ENCODE measurements around the gene DLX3.
A peak's percentile ranks its signal among the peaks of the same experiment; 100 is the strongest.

Gene DLX3

DNA sequence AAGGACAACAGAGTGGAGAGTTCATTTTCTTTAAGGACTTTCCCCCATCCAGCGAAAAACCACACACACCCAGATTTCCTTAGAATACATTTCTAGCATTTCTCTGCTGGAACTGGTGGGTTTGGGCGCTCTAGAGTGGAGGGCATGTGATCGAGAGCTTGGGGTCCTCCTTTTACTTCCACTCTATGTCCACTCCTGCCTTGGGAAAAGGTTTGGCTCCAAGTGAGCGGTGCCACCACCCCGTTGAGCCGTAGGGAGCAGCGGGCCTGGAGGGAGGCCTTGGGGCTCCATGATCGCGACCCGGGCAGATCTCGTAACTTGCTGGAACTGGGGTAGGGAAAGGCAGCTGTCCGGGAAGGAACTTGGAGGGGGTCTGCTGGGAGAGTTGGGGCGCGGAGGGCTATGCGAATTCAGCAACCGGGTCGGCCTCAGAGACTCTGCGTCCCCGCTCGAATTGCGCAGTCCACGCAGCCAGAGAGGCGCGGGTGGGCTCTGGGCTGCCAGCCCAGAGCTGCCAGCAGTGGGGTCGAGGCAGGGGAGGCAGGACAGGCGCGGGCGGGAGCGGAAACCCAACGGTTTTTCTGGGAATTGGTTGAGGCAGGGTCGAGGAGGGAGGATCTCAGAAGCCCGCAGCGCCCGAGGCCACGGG, 23.7 kb downstream of the DLX3 start:
- DNase-seq: no peak

DNA sequence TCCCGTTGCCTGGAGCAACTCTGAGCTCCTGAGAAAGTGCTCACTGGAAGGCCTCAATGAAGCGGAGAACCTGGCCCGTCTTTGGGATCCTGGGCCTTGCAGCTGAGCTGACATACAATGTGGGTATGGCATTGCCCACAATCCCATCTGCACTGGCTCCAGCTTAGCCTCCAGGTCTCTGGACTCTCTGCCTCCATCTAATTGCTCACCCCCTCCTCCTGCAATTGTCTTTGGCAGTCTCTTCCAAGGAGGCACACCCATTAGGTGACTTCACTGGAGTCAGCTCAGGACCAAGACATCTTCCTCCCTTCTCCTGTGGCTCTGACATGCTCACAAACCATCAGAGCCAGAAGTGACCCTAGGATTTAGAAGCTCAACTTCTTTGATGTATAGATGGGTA, 24.5 kb downstream of the DLX3 start:
- no peak for DNase-seq

DNA sequence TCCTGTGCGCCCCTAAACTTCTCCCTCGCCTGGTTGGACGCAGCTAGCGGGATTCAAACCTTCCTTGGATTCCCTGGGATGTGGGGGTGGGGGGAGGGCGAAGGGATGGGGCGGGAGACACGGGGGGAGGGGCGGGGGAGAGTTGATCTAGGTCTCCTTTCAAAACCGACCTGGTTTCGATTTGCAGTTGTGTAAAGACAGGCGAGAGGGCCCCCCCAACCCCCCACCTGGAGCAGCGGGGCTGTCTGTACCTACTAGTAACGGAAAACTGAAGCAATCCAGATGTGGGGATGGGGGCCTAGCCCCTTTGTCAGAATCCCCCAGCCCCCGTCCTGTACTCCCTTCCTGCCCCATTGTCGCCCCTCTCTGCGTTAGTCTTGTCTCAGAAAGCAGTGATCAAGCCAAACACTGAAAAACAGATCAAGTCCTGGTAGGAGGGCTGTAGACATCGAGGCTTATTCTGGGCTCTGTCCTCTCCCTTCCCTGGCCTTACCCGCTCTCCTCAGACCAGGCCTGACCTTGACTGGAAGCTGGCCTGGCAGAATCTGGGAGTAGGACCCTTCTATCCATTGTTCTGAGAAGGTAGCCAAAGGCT, 25.1 kb downstream of the DLX3 start:
- no peak for DNase-seq

DNA sequence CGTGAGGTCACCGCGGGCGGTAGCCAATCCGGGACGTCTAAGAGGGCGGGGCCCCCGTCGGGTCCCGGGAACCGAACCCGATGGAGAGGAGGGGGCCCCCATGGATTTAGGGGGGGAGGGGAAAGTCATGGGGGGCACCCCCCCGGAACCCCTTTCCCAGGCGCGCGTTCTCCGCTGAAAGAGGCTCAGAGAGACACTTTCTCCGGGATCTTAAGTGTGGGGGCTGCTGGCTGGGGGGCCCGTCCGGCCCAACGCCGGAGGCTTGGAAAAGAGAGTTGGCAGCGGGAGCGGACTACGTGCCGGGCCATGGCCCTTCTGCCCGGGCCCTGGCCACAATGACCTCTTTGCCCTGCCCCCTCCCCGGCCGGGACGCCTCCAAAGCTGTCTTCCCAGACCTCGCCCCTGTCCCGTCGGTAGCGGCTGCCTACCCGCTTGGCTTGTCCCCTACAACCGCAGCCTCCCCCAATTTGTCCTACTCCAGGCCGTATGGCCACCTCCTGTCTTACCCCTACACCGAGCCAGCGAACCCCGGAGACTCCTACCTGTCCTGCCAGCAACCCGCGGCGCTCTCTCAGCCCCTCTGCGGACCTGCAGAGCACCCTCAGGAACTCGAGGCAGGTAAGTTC, 25.8 kb downstream of the DLX3 start, which contains the start of gene DLX4:
Gene DLX4 (plus strand): TSS at position 57 of the 626 bp plus-strand sequence. CDS start 279 bp downstream, at position 336.
- DNase-seq: no peak

DNA sequence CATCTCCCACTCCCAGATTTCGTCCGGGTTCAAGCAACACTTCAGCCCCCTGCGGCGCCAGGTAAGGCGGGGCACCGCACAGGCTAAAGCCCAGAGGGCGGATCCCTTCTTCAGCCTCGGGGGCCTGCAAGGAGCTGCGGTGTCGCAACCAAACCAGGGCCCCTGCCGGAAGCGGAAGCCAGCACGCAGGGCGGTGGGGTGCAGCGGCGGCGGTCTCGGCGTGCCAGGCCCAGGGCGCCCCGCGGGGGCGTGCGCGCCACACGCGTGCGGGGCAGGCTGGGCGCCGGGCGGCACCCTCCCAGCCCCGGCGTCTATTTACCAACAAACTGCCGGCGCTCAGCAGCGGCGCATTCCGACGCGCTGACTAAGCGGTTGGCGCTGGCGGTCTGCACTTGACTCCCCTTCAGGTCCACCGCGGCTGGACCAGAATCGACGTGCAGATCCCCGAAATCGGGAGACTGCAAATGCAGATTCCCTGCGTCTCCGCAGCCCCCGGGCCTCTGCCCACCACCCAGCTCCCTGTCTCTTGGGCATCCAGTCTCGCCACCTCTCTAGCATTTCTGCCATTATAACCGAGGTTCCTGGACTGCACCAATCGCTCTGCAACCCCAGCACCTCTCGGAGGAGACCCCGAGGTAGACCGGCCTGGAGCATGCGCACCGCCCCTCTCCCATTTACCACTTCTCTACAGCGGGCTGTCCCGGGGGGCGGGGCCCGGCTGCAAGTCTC, 26.5 kb downstream of the DLX3 start:
- peak; percentile 83 for DNase-seq

DNA sequence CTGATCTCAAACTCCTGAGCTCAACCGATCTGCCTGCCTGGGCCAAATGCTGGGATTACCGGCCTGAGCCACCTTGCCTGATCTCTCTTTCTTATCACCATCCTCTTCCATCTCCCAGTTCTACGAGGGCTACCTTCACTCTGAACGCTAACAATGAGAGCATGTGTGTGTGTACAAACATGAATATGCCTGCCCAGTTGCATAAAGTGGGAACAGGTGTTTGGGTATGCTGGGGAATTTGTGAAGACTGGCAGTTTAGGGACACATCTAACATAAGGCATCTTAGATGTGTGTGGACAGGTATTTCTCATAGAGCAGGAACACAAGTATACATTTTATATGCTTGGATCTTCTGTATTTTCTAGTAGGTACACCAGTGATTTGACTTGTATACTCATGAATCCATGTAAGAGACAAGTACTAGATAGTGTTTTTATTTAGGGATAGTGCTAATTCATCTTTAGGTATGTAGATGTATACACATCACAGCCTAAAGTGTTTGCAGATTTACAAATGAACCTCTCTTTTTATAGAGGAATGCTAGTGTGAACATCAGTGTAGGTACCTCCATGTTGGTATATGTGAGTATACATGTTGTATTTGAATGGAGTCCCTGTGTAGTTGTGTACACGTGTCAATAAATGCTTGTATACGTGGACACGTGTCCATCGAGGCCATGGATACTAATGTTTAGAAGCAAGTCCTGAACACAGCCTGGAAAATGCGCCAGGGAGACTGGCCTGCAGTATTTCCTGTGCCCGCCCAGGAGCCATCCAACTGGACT, 27.2 kb downstream of the DLX3 start:
- DNase-seq: no peak

DNA sequence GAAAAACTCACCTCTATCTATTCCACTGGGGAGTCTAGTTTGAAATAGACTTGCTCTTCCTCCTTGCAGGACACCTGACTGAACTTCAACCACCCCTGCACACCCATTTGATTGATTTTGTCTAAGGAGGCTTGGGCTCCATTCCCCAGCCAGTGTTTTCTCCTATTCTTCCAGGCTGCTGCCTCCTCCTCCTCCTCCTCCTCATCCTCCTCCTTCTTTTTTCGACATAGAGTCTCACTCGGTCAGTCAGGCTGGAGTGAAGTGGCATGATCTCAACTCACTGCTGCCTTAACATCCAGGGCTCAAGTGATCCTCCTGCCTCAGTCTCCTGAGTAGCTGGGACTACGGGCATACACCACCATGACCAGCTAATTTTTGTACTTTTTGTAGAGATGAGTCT, 27.8 kb downstream of the DLX3 start:
- no peak for DNase-seq

DNA sequence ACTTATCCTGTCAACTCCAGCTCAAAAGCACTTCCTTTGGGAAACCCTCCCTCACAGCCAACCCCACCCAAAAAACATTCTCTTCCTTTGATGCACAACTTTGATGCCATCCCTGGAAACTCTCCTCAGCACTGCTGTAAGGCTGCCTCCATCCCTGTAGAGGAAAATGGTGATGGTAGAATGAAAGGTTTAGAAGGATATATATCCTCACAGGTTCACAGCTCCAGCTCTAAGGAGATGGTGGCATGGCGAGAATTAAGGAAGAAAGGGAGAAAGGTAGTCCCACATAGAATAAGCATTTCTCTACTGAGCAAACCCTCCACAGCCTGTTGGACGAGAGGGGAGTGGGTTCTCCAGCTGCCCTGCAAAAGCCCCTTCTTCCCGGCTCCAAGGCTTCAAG, 28.3 kb downstream of the DLX3 start:
- DNase-seq: no peak

DNA sequence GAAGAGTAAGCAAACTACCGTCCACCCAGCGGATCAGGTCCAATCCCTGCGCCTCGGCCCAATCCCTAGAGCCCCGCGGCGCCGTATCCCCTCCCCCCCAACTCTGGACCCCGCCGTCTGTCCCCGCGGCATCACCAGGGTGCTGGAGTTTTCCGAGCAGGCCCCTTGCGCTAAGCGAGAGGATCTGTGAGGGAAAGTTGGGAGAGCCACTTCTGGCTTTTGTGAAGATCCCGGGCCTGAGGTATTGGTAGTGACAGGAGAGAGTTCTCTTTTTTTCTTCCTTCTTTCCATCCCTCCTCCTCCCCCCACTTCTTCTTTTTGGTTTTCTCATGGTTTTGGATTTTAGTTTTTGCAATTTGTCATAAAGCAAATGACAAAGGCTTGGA, 29.5 kb downstream of the DLX3 start:
- DNase-seq: no peak

DNA sequence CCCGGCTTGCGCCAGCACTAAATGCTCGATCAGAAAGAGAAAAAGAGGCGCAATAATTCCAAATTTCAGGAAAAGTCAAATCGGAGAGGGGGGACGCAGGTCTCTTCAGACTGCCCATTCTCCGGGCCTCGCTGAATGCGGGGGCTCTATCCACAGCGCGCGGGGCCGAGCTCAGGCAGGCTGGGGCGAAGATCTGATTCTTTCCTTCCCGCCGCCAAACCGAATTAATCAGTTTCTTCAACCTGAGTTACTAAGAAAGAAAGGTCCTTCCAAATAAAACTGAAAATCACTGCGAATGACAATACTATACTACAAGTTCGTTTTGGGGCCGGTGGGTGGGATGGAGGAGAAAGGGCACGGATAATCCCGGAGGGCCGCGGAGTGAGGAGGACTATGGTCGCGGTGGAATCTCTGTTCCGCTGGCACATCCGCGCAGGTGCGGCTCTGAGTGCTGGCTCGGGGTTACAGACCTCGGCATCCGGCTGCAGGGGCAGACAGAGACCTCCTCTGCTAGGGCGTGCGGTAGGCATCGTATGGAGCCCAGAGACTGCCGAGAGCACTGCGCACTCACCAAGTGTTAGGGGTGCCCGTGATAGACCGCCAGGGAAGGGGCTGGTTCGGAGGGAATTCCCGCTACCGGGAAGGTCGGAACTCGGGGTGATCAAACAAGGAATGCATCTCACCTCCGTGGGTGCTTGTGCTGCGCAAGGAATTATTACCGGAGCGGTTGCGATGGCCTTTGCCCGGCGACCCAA, 30.1 kb downstream of the DLX3 start:
- peak; percentile 70 for DNase-seq

DNA sequence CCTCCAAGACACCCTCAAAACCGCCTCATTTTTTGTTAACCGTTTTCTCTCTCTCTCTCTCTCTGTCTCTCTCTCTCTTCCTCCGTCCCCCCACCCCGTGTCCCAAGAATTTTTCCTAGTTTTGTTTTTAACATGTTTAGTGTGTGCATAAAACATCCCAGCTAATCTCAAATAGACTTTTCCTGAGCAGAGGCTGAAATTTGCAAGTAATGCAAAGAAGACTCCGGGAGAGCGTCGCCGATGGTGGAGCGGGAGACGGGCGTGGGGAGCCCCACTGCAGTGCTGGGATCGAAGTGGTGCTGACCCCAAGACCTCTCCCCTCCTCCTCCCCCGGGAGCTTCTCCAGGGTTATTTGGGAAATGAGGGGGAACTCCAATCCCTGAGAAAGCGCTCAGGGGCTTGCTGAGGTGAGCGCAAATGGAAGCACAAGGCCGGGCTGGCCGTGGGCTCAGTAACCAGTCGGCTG, 30.7 kb downstream of the DLX3 start:
- peak; percentile 73 for DNase-seq

DNA sequence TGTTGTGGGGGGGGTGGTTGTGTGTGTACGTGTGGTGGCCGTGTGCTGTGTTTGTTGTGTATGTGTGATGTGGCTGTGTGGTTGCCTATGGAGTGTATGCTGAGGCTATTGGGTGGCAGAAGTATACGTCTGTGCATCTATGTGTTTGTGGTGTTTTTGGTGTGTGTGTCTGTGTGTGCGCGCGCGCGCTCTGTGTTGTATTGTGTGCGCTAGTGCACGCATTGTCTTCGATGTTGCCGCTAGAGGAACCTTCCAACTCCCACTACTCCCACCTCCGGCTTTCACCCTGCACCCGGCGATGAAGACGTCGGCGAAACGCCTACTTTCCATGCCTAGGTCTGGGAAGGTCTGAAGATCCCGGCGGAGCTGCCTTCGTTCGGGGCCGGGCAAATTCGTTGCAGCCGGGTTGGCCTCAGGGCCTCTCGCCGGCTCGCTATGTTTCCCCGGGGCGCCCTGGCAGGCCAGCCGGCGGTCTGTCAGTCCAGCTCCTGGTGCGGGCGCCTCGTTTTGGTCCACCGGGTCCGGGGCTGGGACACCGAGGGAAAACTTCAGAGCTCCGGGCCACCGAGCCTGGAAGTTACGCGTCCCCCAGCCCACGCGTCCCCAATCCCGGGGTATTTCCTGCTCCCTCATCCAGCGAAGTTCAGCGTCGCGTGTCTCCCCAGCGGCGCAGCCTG, 31.3 kb downstream of the DLX3 start:
- DNase-seq: peak; percentile 74

DNA sequence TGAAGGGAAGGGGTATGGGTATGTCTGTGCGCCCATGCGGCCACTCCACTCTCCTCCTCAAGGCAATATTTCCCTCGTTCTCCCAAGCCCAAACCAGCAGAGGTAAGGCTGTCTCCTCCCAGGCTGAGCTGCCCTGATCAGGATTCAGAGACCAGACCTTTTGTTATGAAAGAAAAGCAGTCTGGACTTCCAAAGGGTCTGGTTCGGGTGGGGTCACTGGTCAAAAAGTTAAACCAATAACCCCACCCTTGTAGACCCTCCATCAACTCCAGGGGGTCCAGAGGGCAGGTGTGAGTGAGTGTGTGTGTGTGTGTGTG, 31.8 kb downstream of the DLX3 start:
- DNase-seq: no peak

DNA sequence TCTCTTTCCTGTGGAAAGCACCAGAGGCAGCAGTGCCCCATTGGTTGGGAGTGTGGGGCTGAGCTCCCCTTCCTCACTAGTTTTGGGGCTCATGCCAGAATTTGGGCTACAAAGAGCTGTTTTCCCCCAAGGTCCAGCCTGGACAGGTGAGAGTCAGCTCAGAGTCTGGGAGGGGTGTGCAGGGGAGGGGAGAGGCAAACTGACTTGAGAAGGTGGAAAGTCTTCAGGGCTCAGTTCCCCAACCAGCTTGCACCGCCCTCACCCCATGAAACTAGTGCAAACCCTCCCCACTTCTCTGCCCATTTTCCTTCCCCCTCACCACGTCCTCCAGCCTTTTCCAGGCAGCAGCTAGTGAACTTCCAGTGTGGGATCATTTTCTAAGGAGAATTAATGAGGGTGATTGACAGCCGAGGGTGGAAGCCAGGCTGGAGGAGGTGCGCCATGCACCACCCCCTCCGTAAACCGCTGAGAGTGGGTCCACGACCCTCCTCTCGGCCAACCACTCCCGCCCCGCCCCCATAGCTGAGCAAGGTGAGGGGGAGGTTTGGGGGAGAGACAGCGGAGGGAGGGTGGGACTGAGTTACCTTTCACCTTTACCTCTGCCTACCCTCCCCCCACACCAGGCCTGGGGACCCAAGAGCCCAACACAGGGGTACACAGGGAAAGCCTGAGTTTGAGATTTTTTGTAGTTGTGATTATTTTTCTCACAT, 32.3 kb downstream of the DLX3 start:
- DNase-seq: no peak

DNA sequence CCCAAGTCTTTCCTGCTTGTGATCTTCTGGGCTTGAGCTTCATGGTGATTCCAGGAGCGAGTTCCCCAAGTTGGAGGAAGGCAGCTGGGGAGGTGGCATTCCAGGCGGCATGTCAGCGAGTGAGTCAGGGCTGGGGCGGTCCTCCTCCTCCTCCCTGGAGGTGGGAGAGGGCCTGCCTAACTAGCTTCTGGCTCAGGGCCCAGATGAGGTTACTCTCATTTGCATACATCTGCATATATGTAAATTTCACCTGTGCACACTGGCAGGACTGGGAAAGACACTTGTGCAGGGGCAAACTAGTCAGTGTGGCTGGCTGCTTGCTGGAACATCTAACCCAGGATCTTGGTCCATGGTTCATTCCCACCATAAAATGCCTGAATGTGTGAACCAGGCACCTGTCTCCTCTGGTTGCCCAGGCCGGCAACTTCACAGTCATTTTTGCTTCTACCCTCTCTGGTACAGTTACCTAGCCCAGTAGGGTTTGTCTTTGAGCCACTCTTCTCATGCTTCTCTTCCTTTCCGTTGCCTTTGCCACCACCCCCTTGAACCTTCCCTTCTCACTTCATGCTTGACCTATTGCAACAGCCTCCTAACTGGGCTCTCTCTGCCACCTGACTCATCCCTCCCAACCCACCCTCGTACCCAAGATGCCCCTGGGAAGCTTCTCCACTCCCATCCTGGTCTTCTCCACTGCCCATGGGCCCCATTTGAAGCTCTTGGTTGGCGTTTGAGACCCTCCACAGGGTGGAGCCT, 35.7 kb downstream of the DLX3 start:
- DNase-seq: no peak

DNA sequence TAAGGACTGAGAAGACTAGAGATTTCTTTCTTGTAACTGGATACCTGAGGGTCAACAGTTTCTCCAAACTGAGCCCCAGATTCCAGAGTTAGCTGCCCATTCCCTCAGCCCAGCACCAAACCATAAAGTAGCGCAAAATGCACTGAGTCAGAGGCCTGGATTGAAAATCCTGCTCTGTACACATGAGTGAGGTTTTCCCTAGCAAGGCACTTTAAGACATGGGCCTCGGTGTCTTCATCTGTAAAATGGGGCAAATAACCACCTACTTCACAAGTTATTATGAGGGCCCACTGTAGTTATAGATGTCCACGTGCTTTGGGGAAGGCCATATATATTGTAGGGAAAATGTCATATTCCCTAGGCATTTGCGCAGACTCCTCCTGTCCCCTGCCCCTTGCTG, 36.3 kb downstream of the DLX3 start:
- no peak for DNase-seq

DNA sequence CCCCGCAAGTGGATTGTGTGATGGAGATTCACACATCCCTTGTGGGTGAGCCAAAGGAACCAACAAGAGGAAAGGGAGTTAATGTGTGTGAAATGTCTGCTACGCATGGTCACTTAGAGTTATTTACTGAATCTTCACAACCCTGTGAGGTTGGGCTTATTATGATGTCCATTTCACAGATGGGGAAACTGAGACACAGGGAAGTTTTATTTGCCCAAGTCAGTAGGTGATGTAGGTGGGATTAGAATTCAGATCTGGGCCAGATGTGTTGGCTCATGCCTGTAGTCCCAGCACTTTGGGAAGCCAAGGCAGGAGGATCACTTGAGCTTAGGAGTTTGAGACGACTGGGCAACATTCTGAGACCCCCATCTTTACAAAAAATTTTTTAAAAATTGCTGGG, 37.7 kb downstream of the DLX3 start:
- DNase-seq: no peak

DNA sequence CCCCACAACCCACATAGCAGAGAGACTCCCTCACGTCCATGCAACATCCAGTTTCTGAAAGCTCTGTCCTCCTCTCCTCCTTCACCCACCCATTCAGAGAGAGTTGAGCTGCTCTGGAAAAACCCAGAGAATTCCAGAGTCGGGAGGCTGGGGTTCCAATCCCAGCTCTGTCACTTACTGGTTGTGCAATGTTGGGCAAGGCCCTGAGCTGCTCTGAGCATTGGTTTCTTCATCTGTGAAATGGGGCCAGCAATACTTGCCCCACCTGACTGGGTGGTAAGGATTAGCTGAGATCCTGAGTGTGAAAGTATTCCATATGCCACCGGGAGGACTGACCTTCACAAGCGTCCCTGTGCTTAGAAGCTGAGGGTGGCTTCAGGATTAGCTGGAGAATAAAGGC, 38.2 kb downstream of the DLX3 start:
- no peak for DNase-seq

DNA sequence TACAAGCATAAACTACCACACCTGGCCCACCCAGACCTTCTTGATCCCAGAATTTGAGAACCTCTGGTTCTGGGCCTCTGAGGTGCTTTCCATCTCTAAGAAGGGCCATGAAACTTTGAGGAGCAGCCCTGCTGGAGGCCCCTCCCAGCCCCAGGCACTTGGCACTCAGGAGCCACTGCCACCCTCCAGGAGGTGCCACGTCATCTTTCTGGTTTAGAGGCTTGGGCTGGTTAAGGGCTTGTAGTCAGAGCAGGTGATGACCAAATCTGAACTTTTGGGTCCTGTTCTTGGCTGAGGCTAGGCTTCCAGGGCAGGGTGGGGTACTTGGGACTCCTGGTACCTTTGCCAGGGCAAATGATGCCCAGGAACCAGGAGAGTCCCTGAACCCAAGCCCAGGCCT, 39.9 kb downstream of the DLX3 start:
- DNase-seq: no peak

DNA sequence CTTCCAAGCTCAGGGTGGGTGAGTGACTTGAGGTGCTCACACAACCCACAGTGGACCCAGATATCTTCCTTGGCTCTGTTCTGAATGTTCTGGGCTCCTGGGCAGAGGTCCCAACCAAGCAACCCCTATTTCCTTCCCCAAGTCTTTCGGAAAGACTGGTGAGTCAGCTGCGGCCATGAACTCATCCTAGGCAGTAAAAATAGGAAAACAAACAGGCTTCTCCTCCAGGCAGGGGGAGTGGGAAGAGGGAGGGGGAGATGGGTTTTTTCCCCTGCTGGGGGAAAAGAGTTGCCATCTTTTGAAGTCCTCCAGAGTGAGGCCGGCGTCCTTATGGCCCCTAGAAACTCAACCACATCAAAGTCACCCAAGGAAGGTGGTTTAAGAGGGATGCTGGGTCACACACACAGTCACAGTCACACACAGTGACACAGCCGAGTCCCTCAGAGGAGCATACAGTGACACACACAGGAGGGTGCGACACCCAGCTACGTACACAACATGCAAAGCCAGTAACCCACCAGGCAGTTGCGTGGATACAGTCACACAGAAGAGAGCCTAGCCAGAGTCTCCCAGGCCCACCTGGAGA, 42.0 kb downstream of the DLX3 start:
- DNase-seq: no peak
